Glomerular endothelial cell (primary cell): ENCODE measurements around the gene DEFB131A. TPM values are rescaled to one million over a fixed set of nuclear protein-coding genes. Genes with fewer than 3 reads are reported as not detected.
"Not testable (repeated sequence)": the region's sequence is repeated elsewhere in the genome, so short reads cannot be mapped to it uniquely, and the experiment has no call there.

Source experiments
- DNase-seq: peaks from one replicate; pipeline ENCODE4 v3.0.0-alpha.2; 2011; ENCODE audit warnings: low read depth, low spot score; ENCODE audit errors: extremely low read depth
- total RNA-seq: library from RNA; depleted of rRNA; stranded (reverse); fragments of >200 nt; gene quantifications from 2 replicates; pipeline ENCODE4 v1.2.3, GENCODE V29; 2015

Gene DEFB131A, protein sequence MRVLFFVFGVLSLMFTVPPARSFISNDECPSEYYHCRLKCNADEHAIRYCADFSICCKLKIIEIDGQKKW
- not detected in 2 replicates for total RNA-seq

DNA sequence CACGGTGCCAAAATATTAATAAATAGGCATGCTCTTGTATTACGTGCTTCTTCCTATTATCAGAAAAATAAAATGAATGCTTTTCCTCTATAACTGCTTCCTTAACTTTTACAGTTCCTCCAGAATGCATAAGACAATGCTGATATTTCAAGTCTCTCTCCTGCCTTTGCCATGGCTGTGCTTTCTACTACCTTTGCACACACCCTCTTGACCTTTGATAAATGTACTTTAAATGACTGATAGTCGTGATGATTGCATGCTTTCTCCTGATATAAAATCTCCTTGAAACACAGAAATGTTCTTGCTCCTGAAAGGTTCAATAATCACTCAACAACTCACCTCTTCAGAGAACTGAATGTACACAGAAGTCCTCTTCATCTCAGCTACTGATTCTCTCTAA is at the start of gene DEFB131A:
DEFB131A (plus strand) TSS at position 301 of the 400 bp plus-strand sequence. CDS start 120 bp downstream, outside the sequence.
- not testable (repeated sequence) for DNase-seq

DNA sequence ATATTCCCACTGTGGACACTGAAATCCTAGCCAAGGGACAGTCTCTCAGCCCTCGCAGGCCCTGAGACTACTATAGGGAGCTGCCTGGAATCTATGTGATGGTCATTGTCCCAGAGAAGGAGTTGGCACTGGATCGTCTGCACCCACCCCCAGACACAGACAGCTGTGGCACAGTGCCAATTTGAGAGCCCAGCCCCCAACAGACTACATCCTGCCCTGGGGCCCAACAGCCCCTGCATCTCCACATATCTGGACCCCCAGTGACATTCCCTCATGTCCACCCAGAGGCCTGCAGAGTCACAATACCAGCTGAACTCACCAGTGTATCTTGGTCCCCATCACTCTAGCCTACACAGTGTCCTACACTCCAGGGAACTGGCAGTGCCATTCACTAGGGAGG is 38.4 kb upstream of the DEFB131A start:
- DNase-seq = not testable (repeated sequence)

DNA sequence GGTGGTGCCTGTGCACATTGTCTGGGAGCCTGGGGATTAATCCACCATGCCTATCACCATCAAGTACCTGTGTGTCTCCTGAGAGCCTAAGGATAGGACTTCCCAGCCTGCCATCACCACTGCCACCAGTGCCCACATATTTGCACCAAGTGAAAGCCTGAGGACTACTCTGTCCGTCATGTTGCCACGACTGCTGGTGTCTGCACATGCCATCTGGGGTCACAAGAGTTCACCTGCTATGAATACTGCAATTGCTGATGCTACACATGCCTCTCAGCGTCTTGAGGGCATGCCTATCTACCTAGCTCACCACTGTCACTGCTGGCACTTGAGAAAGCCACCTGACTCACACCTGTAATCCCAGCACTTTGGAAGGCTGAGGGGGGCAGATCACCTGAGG is 37.7 kb upstream of the DEFB131A start:
- not testable (repeated sequence) for DNase-seq

DNA sequence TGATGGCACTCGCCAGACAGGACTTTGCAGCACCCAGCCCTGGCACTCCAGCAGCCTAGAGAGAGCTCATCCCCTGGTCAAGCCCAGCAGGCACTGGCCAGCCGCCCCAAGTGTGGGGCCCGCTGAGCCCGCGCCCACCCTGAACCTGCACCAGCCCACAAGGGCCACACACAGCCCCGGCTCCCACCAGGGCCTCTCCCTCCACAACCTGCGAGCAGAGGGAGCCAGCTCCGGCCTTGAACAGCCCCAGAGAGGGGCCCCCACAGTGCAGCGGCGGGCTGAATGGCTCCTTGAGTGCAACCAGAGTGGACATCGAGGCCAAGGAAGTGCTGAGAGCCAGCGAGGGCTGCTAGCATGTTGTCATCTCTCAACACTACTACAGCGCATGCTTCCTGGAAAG is 34.4 kb upstream of the DEFB131A start:
- no peak for DNase-seq

DNA sequence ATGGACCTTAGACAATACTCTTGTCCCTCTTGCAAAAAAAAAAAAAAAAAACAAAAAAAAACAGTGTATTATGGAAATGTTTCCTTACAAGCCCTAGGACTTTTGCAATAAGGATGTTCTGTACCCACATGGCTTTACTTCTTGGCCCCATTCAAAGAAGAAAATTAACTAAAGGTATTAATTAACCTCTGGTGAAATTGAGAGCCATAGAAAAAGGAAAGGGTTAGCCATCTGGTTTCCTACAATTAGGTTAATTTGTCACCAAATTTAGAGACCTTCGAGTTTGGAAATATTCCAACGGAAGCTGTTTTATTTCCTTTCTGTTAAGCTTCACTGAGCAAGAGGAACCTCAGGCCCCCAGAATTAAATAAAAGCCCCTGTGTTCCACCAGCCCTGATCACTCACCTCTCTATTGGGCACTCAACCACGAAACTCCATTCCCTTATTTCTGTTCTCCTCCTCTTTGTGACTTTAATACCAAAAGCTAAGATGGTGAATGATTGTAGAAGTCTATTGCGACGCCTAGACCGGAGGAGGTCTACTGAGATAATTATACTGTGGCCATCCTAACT is 22.2 kb upstream of the DEFB131A start:
- DNase-seq = not testable (repeated sequence)

DNA sequence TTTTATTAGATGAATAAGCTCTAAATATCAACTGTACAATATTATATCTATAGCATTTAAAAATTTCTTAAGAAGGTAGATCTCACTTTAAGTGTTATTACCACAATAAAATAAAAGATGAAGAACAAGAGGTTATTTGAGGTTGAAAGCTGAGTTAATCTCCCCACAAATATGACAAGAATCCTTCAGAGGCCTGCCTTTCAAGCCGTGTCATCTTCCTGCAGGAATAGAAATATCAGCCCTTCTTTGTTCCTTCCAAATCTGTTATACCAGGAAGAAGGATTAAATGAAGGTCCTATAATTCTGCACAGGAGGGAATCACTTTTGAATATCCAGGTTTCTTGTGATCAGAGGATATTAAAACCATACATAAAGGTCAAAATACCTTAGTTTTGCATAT is 18.3 kb upstream of the DEFB131A start:
- not testable (repeated sequence) for DNase-seq

DNA sequence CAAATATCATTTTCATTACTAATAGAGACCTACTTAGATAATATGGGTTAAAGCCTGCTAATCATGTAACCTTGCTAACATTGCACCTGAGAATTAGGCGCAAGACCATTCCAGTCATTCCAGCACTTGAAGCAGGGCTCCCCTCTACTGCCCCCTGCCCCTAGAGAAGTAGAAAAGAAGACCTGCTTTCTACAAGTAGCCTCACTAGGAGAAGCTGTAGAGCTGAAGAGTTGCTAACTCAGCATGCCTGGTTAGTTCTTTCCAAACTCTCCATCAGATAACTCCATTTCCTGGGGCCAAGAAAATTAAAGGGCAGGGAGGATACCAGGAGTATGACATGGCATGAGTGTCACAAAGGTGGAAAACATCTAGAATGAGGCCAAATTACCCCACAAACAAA is 14.2 kb upstream of the DEFB131A start:
- not testable (repeated sequence) for DNase-seq

DNA sequence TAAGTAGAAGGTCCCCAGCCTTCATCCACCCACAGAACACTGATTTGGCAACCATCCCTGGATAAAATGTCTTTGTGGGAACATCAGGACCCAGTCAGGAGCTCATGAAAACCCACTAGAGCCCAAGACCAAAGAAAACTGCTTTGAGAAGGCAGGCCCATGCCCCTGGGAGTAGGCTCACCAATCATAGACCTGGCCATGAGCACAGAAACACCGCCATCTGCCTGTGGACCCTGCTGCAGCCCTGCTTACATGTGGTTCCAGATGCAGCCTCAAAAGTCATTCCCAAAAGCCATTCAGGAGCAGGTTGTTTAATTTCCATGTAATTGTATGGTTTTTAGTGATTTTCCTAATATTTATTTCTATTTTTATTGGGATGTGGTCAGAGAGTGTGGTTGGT is 10.9 kb upstream of the DEFB131A start:
- DNase-seq = not testable (repeated sequence)

DNA sequence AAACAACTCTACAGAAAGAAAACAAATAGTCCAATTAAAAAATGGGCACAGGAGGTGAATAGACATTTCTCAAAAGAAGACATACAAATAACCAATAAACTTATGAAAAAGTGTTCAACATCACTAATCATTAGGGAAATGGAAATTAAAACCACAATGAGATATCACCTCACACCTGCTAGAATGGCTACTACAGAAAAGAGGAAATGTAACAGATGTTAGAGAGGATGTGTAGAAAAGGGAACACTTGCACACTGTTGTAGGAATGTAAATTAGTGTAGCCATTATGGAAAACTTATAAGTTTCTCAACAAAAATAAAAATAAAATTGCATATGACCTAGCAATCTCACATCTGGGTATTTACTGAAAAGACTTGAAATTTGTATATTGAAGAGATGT is 7.5 kb upstream of the DEFB131A start:
- not testable (repeated sequence) for DNase-seq

DNA sequence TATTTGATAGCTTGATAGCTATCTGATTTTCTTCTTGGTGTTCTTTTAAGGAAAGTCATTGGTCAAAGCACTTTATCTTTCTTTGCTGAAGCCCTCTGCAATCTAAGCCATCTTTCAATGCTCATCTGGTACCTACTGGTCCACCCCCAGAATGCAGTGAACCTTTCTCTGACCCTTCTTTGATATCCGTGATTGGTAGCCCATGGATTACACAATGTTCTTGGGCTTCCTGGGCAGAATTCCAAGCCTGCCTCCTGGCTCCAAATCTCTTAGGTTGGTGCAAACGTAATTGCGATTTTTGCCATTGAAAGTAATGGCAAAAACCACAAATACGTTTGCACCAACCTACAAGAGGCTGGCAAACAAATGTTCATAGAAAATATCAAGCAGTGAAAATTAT is 1.9 kb upstream of the DEFB131A start:
- DNase-seq = not testable (repeated sequence)

DNA sequence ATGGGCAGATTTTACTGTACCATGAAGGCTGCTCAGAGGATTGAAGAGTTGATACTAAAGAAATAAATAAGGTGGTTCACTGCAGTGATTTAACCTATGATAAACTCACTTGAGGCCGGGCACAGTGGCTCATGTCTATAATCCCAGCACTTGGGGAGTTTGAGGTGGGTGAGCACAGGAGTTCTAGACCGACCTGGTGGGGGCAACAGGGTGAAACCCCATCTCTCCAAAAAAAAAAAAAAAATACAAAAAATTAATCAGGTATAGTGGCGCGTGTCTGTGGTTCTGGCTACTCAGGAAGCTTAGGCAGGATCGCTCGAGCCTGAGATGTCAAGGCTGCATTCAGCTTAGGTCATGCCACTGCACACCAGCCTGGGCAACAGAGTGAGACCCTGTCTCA is 467 bp downstream of the DEFB131A start:
- not testable (repeated sequence) for DNase-seq

DNA sequence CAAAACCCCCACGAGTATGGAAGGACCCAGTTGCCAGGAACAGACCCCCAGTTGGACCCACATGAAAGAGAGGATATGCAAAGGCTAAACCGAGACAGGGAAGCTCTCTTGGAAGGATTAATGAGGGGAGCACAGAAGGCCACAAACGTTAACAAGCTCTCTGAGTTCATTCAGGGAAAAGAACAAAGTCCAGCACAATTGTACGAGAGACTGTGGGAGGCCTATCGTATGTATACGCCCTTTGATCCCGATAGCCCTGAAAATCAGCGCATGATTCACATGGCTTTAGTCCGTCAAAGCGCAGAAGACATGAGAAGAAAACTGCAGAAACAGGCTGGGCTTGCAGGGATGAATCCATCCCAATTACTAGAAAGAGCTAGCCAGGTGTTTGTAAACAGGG is 8.0 kb downstream of the DEFB131A start:
- DNase-seq = not testable (repeated sequence)

DNA sequence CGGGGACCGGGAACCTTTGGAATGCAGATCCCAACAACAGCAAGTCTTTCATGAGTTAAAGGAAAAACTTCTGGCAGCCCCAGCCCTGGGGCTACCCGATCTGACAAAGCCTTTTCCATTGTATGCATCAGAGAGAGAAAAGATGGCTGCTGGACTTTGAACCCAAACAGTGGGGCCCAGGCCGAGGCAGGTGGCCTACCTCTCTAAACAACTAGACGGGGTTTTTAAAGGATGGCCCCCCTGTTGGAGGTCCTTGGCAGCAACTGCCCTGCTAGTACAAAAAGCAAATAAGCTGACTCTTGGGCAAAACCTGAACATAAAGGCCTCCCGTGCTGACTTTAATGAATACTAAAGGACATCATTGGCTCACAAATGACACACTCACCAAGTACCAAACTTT is 10.1 kb downstream of the DEFB131A start:
- not testable (repeated sequence) for DNase-seq

DNA sequence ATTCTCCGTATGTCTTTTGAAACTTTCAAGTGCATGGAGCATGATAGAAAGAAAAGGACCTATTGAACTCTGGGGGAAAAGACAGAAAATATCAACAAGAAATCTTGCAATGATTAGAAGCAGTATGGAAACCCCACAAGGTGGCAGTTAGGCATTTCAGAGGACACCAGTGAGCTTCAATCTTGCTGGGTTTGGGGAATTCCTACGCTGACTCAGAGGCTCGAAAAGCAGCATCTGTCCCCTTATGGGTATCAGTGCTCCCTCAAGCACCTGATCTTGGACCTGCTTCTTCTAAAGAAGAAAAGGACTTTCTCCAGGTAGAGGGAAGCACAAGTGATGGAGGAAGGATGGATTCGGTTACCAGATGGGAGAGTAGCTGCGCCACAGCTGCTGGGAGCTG is 10.8 kb downstream of the DEFB131A start:
- DNase-seq = not testable (repeated sequence)

DNA sequence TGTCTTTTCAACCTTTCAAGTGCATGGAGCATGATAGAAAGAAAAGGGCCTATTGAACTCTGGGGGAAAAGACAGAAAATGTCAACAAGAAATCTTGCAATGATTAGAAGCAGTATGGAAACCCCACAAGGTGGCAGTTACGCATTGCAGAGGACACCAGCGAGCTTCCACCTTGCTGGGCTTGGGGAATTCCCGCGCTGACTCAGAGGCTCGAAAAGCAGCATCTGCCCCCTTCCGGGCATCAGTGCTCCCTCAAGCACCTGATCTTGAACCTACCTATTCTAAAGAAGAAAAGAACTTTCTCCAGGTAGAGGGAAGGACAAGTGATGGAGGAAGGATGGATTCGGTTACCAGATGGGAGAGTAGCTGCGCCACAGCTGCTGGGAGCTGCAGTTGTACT is 35.3 kb downstream of the DEFB131A start:
- DNase-seq = not testable (repeated sequence)

DNA sequence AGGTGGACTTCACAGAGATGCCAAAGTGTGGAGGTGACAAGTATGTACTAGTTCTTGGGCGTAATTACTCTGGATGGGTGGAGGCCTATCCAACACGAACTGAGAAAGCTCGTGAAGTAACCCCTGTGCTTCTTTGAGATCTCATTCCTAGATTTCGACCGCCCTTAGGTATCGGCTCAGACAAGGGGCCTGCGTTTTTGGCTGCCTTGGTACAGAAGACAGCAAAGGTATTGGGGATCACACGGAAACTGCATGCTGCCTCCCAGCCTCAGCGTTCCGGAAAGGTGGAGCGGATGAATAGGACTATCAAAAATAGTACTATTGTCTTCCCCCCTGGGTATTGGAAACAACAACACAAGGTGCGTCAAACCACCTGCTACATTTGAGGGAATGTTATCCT is 35.9 kb downstream of the DEFB131A start:
- not testable (repeated sequence) for DNase-seq

DNA sequence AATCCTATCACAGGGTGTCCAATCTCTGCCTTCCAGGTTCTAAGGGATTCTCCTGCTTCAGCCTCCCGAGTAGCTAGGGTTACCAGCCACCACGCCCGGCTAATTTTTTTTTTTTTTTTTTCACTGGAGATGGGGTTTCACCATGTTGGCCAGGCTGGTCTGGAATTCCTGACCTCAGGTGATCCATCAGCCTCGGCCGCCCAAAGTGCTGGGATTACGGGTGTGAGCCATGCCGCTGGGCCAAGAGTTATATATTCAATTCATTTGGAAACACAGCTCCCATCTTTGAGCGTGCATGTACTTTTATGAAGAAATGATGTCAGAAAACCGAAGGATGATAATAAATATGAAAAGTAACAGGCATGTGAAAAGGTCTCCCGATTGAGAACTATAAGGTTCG is 38.7 kb downstream of the DEFB131A start:
- not testable (repeated sequence) for DNase-seq

DNA sequence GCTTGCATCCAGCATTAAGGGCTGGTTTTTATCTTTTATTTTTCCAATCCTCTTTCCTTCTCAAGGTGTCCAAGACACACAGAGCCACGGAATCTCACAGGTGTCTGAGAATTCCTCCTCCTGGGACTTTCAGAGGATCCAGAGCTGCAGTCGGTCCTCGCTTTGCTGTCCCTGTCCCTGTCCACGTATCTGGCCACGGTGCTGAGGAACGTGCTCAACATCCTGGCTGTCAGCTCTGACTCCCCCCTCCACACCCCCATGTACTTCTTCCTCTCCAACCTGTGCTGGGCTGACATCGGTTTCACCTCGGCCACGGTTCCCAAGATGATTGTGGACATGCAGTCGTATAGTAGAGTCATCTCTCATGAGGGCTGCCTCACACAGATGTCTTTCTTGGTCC is 39.5 kb downstream of the DEFB131A start:
- not testable (repeated sequence) for DNase-seq

DNA sequence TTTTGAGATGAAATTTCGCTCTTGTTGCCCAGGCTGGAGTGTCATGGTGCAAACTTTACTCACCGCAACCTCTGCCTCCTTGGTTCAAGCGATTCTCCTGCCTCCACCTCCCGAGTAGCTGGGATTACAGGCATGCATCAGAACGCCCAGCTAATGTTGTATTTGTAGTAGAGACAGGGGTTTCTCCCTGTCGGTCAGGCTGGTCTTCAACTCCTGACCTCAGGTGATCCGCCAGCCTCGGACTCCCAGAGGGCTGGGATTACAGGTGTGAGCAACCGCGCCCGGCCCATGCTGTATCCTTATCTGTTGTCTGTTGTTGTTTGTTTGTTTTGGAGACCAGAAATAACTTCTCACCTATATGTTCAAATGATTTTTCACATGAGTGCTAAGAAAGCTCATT is 42.7 kb downstream of the DEFB131A start:
- not testable (repeated sequence) for DNase-seq

DNA sequence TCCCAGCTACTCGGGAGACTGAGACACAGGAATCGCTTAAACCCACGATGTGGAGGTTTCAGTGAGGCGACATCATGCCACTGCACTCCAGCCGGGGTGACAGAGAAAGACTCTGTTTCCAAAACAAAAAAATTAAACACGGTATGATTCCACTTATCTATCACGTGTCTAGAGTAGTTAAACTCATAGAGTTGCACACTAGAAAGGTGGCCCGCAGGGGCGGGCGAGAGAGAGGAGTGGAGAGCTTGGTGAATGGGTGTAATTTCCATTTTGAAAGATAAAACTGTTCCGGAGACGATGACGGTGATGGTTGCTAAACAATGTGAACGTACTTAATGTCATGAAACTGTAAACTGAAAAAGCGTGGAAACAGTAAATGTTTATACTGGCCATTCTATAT is 44.6 kb downstream of the DEFB131A start:
- DNase-seq = not testable (repeated sequence)

DNA sequence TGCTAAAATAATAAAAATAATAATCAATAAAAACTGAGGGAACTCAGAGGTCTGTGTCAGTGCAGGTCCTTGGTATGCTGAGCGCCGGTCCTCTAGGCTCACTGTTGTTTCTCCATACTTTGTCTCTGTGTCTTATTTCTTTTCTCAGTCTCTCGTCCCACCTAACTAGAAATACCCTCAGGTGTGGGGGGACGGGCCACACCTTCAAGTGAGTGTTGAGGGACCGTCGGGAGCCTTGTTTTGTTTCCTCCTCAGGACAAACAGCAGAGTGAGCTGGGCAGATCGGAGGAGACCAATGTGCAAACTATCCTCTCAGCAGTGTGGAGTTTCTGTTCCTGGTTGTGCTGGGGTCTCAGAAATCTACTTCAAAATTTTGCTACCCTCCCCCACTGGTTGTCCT is 46.3 kb downstream of the DEFB131A start:
- not testable (repeated sequence) for DNase-seq

DNA sequence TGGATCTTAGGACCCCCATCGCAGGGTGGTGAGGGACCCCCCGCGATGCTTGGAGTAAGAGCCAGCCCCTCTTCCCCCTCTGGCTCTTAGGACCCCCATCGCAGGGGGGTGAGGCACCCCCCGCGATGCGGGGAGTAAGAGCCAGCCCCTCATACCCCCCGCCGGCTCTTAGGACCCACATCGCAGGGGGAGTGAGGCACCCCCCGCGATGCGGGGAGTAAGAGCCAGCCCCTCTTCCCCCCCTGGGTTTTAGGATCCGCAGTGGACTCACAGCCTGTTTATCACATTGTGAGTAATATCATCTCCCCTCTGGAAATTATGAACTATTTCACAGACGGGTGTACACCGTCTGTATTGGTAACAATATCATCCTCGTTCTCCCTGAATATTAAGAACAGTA is 46.8 kb downstream of the DEFB131A start:
- DNase-seq = not testable (repeated sequence)

DNA sequence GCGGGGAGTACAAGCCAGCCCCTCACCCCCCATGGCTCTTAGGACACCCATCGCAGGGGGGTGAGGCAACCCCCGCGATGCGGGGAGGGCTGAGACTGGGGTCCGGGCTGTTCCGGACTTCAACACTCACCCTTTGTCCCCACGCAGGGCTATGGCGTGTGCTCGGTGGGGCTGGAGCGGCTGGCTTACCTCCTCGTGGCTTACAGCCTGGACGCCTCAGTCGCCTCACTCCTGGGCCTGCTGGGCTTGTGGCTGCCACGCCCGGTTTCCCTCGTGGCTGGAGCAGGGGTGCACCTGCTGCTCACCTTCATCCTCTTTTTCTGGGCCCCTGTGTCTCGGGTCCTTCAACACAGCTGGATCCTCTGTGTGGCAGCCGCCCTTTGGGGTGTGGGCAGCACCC is 49.4 kb downstream of the DEFB131A start:
- DNase-seq = not testable (repeated sequence)
